Stomach (tissue), 9 donors: ENCODE data around the gene PSENEN. TPM values are rescaled to one million over a fixed set of nuclear protein-coding genes. Genes with fewer than 3 reads are reported as not detected.

Experiments used
- DNase-seq, 2 donors: peaks; one replicate each; pipeline versions ENCODE4 v3.0.0 to v3.0.0-alpha.2; 2013 to 2019
- H3K27ac ChIP-seq, 5 donors: fragments of 200-600 bp in 4 of 5; sonication (generic) in 4 of 5; one replicate each; pipeline ENCODE4 v1.5.1; 2013 to 2019; ENCODE audit warnings: mild to moderate bottlenecking in 1 of 5, moderate library complexity in 1 of 5
- H3K27me3 ChIP-seq, 3 donors: fragments of 200-600 bp; sonication (generic); one replicate each; pipeline ENCODE4 v1.5.1; 2017 to 2019; ENCODE audit warnings: mixed run types in 1 of 3
- H3K36me3 ChIP-seq, 4 donors: fragments of 200-600 bp; sonication (generic); 1 replicate in 3 of 4; 2 replicates in 1 of 4; pipeline ENCODE4 v1.5.1; 2016 to 2019
- H3K4me1 ChIP-seq, 4 donors: fragments of 200-600 bp; sonication (generic); one replicate each; pipeline ENCODE4 v1.5.1; 2016 to 2019
- H3K4me3 ChIP-seq, 4 donors: fragments of 200-600 bp; sonication (generic) in 3 of 4; one replicate each; pipeline ENCODE4 v1.5.1; 2016 to 2019; ENCODE audit warnings: mild to moderate bottlenecking in 1 of 4
- H3K9me3 ChIP-seq, 4 donors: fragments of 200-600 bp; sonication (generic); one replicate each; pipeline ENCODE4 v1.5.1; 2016 to 2019
- CTCF ChIP-seq, 7 experiments: fragments of 450-650 bp in 4 of 7; fragments of 200-600 bp in 3 of 7; sonication (generic) in 3 of 7; IDR thresholded peaks; one replicate each; pipeline ENCODE4 v1.5.1; 2016 to 2019; ENCODE audit warnings: antibody characterized with exemption in 7 of 7, control low read depth in 2 of 7, mild to moderate bottlenecking in 1 of 7
- EP300 ChIP-seq: sonication (generic); formaldehyde crosslinking; IDR thresholded peaks from one replicate; pipeline ENCODE4 v1.6.1; 2017; ENCODE audit warnings: antibody characterized with exemption
- POLR2A ChIP-seq, 4 donors: fragments of 450-650 bp; IDR thresholded peaks; one replicate each; pipeline ENCODE4 v1.6.1; 2016; ENCODE audit warnings: antibody characterized with exemption in 4 of 4, control low read depth in 2 of 4, mild to moderate bottlenecking in 1 of 4, moderate library complexity in 1 of 4
- POLR2AphosphoS5 ChIP-seq, 3 donors: sonication (generic); formaldehyde crosslinking; IDR thresholded peaks; one replicate each; pipeline ENCODE4 v1.6.1; 2016; ENCODE audit warnings: antibody characterized with exemption in 3 of 3
- WGBS, 5 donors: extraction: QIAGEN DNeasy Blood & Tissue Kit in 3 of 5; methylation state at CpG; one replicate each; pipeline versions ENCODE4 v1.1.5 to v1.1.7; 2013 to 2018; 5-methylcytosine and 5-hydroxymethylcytosine counted together
- intact Hi-C: fragments of 100-400 bp; cut with DNase I; formaldehyde crosslinking; loops from one replicate; pipeline ENCODE4 v1.15.1; 2023; ENCODE audit warnings: low total_unique reads
- polyA plus RNA-seq, 3 donors: library from polyadenylated mRNA; stranded (reverse); fragments of 200-250 nt; gene quantifications; one replicate each; pipeline ENCODE4 v1.2.3, GENCODE V29; 2013
- total RNA-seq, 5 donors: library from RNA; depleted of rRNA; stranded (reverse); fragments of >200 nt; gene quantifications; one replicate each; pipeline versions ENCODE4 v1.1.0 to v1.2.3, GENCODE V29; 2014 to 2016
- donor health status: healthy with polysubstance abuse.
- donor health status: Bipolar disorder and iron deficiency.
- donor health status: healthy.

The PSENEN gene
- total and polyA plus RNA-seq, 8 donors = 9.3 to 101 (median 50.4) TPM; not detected in 1

DNA sequence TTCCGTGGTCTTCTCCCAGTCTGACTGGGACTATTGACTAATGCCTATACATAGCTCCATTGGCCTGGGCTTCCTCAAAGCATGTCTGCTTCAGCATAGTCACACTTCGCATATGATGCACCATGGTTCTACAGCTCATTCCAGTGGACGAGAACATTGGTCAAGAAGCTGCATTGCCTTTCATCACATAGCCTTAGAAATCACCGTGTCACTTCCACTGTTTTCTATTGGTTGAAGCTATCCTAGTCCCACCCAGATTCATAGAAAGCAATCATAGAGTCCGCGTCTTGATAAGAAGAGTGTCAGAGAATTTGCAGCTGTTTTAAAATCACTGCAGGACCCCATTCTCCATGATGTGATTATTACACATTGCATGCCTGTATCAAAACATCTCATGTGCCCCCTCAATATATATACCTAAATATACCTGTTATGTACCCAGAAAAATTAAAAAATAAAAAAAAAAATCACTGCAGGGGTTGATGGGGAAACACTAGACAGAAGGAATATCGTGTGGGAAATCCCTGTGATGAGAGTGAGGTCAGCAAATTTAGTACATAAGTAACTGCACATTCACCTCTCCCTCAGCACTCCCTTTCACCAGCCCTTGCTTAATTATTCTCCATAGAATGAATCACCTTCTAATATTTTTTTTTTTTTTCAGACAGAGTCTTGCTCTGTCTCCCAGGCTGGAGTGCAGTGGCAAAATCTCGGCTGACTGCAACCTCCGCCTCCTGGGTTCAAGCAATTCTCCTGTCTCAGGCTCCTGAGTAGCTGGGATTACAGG, 27.8 kb downstream of the PSENEN start:
- 47 to 56% (median 48%) methylated on average over 9 of the region's 9 CpGs for WGBS, 5 donors
- intact Hi-C loops = no loop called here
- Histone ChIP-seq H3K36me3 (peaks cover 0 to 11% (median 5%) of the 10 kb centered on the region in 4 donors), H3K4me3 (no peak overlapping the region), H3K9me3 (no peaks in the 10 kb centered on the region), H3K27ac (no peak overlapping the region), H3K4me1 (peaks cover 7 to 25% (median 21%) of the 10 kb centered on the region in 4 donors), H3K27me3 (no peaks in the 10 kb centered on the region)
- no peak for DNase-seq
- TF ChIP-seq POLR2A (IDR thresholded peaks at IDR 0.05) = no peak
- TF ChIP-seq POLR2AphosphoS5 (IDR thresholded peaks at IDR 0.05) = no peak
- TF ChIP-seq CTCF (IDR thresholded peaks at IDR 0.05) = no peak
- no peak for TF ChIP-seq EP300

- no peaks in the 10 kb centered on the region for H3K9me3 ChIP-seq
- intact Hi-C loops = no loop called here
- WGBS, 5 donors = 25 to 55% (median 41%) methylated on average over 16 of the region's 16 CpGs
- peaks cover 7 to 25% (median 21%) of the 10 kb centered on the region in 4 donors for H3K4me1 ChIP-seq
- DNase-seq = no peak
- TF ChIP-seq POLR2AphosphoS5 (IDR thresholded peaks at IDR 0.05) (no peak), CTCF (IDR thresholded peaks at IDR 0.05) (no peak), POLR2A (IDR thresholded peaks at IDR 0.05) (no peak), EP300 (no peak)
- no peaks in the 10 kb centered on the region for H3K27me3 ChIP-seq
- H3K36me3 ChIP-seq = peaks cover 0 to 14% (median 12%) of the 10 kb centered on the region in 4 donors
- H3K27ac ChIP-seq = no peak overlapping the region
- peak overlapping the region; percentile 83 to 99 (median 94) for H3K4me3 ChIP-seq
Measured at GRCh38 chr19:35774274-35775045, 29.0 kb downstream of the PSENEN start.

DNA sequence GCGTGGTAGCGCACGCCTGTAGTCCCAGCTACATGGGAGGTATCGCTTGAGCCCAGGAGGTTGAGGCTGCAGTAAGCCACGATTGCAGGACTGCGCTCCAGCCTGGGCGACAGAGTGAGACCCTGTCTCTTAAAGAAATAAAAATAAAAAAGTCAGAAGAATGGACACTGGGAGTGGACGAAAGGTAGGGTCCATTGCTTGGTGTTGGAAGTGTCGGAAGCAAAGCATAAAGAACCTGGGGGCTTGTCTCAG, 29.5 kb downstream of the PSENEN start:
- peaks cover 0 to 19% (median 17%) of the 10 kb centered on the region in 4 donors for H3K36me3 ChIP-seq
- 9 to 40% (median 26%) methylated on average over 9 of the region's 9 CpGs for WGBS, 5 donors
- intact Hi-C loops = no loop called here
- no peak overlapping the region for H3K27ac ChIP-seq
- peak overlapping the region; percentile 83 to 99 (median 94) for H3K4me3 ChIP-seq
- H3K27me3 ChIP-seq = no peaks in the 10 kb centered on the region
- no peak for TF ChIP-seq CTCF (IDR thresholded peaks at IDR 0.05)
- TF ChIP-seq EP300 = no peak
- no peak for TF ChIP-seq POLR2A (IDR thresholded peaks at IDR 0.05)
- TF ChIP-seq POLR2AphosphoS5 (IDR thresholded peaks at IDR 0.05) = no peak
- no peak for DNase-seq
- no peaks in the 10 kb centered on the region for H3K9me3 ChIP-seq
- H3K4me1 ChIP-seq = peaks cover 7 to 25% (median 21%) of the 10 kb centered on the region in 4 donors

- Histone ChIP-seq H3K36me3 (peaks cover 0 to 24% (median 22%) of the 10 kb centered on the region in 4 donors), H3K27ac (peak within 1 kb of the TSS; percentile 35 to 79 (median 66)), H3K9me3 (no peaks in the 10 kb centered on the region), H3K4me3 (peak within 1 kb of the TSS; percentile 83 to 99 (median 94)), H3K27me3 (no peaks in the 10 kb centered on the region), H3K4me1 (peaks cover 7 to 25% (median 21%) of the 10 kb centered on the region in 4 donors)
- 0 to 2% (median 1%) methylated on average over 25 to 82 of the region's 82 CpGs for WGBS, 5 donors
- intact Hi-C loops = no loop called here
- DNase-seq = peak; percentile 99 to 100
- TF ChIP-seq POLR2AphosphoS5 (IDR thresholded peaks at IDR 0.05) = peak in 1 of 3 donors; percentile 58
- no peak for TF ChIP-seq POLR2A (IDR thresholded peaks at IDR 0.05)
- TF ChIP-seq CTCF (IDR thresholded peaks at IDR 0.05) = no peak
- no peak for TF ChIP-seq EP300
Measured at GRCh38 chr19:35775298-35776101, 30.0 kb downstream of the PSENEN start, which contains the start of gene ARHGAP33. ARHGAP33 (plus strand) TSS chr19:35775564; CDS start chr19:35775659, 95 bp downstream.
